ENCODE data around the gene CD59. TPM values are rescaled to one million over a fixed set of nuclear protein-coding genes. Genes with fewer than 3 reads are reported as not detected.

The CD59 gene
- total and polyA plus RNA-seq, 9 of the 15 experiments (the other 6 are each of a cell fraction or from before 2014, with no cell fraction given), result 38.1 to 338 (median 173) TPM

GRCh38 chr11:33737362-33737821 is 1.2 kb upstream of the CD59 start (continued):
- TF ChIP-seq ZNF407 (IDR thresholded peaks at IDR 0.05; ENCODE audit: low read depth), result no peak
- no peak for TF ChIP-seq MLX (CRISPR knock-in tag; conservative IDR thresholded peaks at IDR 0.05)
- TF ChIP-seq PRMT5 (CRISPR knock-in tag; IDR thresholded peaks at IDR 0.05), result no peak
- TF ChIP-seq ZBTB49 (CRISPR knock-in tag; IDR thresholded peaks at IDR 0.05; ENCODE audit: borderline replicate concordance), result no peak
- no peak for TF ChIP-seq ZNF77 (CRISPR knock-in tag; IDR thresholded peaks at IDR 0.05)
- no peak for TF ChIP-seq MTF1 (CRISPR knock-in tag; IDR thresholded peaks at IDR 0.05; ENCODE audit: borderline replicate concordance)
- TF ChIP-seq SRSF1 (IDR thresholded peaks at IDR 0.05; ENCODE audit: low read depth, low read length), result no peak
- peak; percentile 46; the same call in 1 of the 2 replicates for TF ChIP-seq HES1 (IDR thresholded peaks at IDR 0.05; ENCODE audit: low read depth)
- TF ChIP-seq ATF1 (CRISPR knock-in tag; IDR thresholded peaks at IDR 0.05), result no peak
- peak; percentile 51 for TF ChIP-seq ATF1 (tag; IDR thresholded peaks at IDR 0.05)
- TF ChIP-seq ZNF212 (CRISPR knock-in tag; IDR thresholded peaks at IDR 0.05), result no peak
- peak; percentile 89 for TF ChIP-seq SOX6 (IDR thresholded peaks at IDR 0.05)
- TF ChIP-seq SMC3 (conservative IDR thresholded peaks at IDR 0.05; ENCODE audit: insufficient read depth, low read depth, low read length), result no peak
- TF ChIP-seq SAP30 (IDR thresholded peaks at IDR 0.05; ENCODE audit: borderline replicate concordance, insufficient read depth, low read depth, low read length, poor library complexity, severe bottlenecking), result no peak
- peak; percentile 76 to 79; a peak in 3 of 4 replicates for TF ChIP-seq ARNT (IDR thresholded peaks at IDR 0.05)
- no peak for TF ChIP-seq KAT2B (IDR thresholded peaks at IDR 0.05; ENCODE audit: low read depth, low read length)
- no peak for TF ChIP-seq ZSCAN29 (IDR thresholded peaks at IDR 0.05)
- TF ChIP-seq COPS2 (conservative IDR thresholded peaks at IDR 0.05), result no peak
- no peak for TF ChIP-seq ARHGAP35 (IDR thresholded peaks at IDR 0.05; ENCODE audit: partially characterized antibody)

All from K562 (cell line).